ENCODE measurements around the gene ARHGAP10. TPM values are rescaled to one million over a fixed set of nuclear protein-coding genes. Genes with fewer than 3 reads are reported as not detected.

Gene ARHGAP10
- total and polyA plus RNA-seq, 10 of the 15 experiments (the other 5 are each of a cell fraction or from before 2014, with no cell fraction given), result 1.3 to 25.8 (median 17.2) TPM

- intact Hi-C loops (cut with micrococcal nuclease; ENCODE audit: unreplicated experiment) (loop anchor here (2.0 to 5.0 kb wide), 3 partner anchors 25 to 113 kb away; no protein-coding TSS in a partner anchor), in situ Hi-C loops (cut with MboI) (no loop called here)
- Histone ChIP-seq H4K20me1 (ENCODE audit: control insufficient read depth, insufficient read depth) (no peaks in the 10 kb centered on the region), H3K4me3 (peak overlapping the region; percentile 98), H3K9me3 (replicated peaks; ENCODE audit: control insufficient read depth, insufficient read depth, low read length) (no peaks in the 10 kb centered on the region), H3K79me2 (ENCODE audit: control insufficient read depth, insufficient read depth, low read length) (peaks cover 74% of the 10 kb centered on the region), H3K27ac (ENCODE audit: control insufficient read depth, insufficient read depth) (peak overlapping the region; percentile 91), H2AFZ (ENCODE audit: control insufficient read depth, low read depth, low read length) (no peak overlapping the region), H3K36me3 (ENCODE audit: control insufficient read depth in 2 of 2, insufficient read depth in 2 of 2, low read length in 1 of 2) (no peaks in the 10 kb centered on the region; a peak in 1 of 4 replicates), H3K27me3 (replicated peaks in 1 of 2; ENCODE audit: control insufficient read depth in 2 of 2, insufficient read depth in 2 of 2, low read length in 1 of 2) (no peaks in the 10 kb centered on the region), H3K9ac (ENCODE audit: control insufficient read depth, insufficient read depth, low read length) (peak overlapping the region; percentile 74), H3K4me2 (ENCODE audit: control insufficient read depth, insufficient read depth) (peak overlapping the region; percentile 79), H3K4me1 (ENCODE audit: control insufficient read depth, insufficient read depth, low read length) (peaks cover 12% of the 10 kb centered on the region)
- ChIA-PET CTCF (interaction anchor here (0.6 to 9.1 kb wide), 13 partner anchors 9 to 250 kb away, joined by 3 to 94 read pairs (median 4); partner anchors contain the start of gene TMEM184C), RAD21 (ENCODE audit: unreplicated experiment) (interaction anchor here (0.7 to 4.8 kb wide), 15 partner anchors 9 to 131 kb away, joined by 3 to 60 read pairs (median 5); no protein-coding TSS in a partner anchor), POLR2A (interaction anchor here (0.6 to 3.0 kb wide), 9 partner anchors 7 to 178 kb away, joined by 3 to 7 read pairs (median 5); partner anchors contain the start of gene TMEM184C), SMC1A (ENCODE audit: uncharacterized antibody, unreplicated experiment) (interaction anchor here (0.9 to 5.0 kb wide), 23 partner anchors 11 to 133 kb away, joined by 3 to 19 read pairs (median 5); no protein-coding TSS in a partner anchor)
- DNase-seq (ENCODE audit: low read depth, low spot score) (no peak), FAIRE-seq (peak; percentile 49), ATAC-seq (peak; percentile 3)
- no TSS peak for BruUV-seq (replicated peaks)
- no peak for TF ChIP-seq FOXM1 (IDR thresholded peaks at IDR 0.05; ENCODE audit: low read depth, low read length)
- 0 out of 2 replicates have a peak, but pooled peaks have one; percentile 10 for TF ChIP-seq MTA3 (IDR thresholded peaks at IDR 0.05; ENCODE audit: borderline replicate concordance, low read length)
- 0 out of 2 replicates have a peak, but pooled peaks have one; percentile 25 for TF ChIP-seq STAT1 (conservative IDR thresholded peaks at IDR 0.05)
- no peak for TF ChIP-seq SMC3 (IDR thresholded peaks at IDR 0.05; ENCODE audit: borderline replicate concordance, low read length)
- TF ChIP-seq RBBP5 (conservative IDR thresholded peaks at IDR 0.05), result no peak
- no peak for TF ChIP-seq MYC (IDR thresholded peaks at IDR 0.05; ENCODE audit: insufficient read depth, insufficient read length, insufficient replicate concordance, low read length, severe bottlenecking)
- no peak for TF ChIP-seq DPF2 (IDR thresholded peaks at IDR 0.05)
- 0 out of 2 replicates have a peak, but pooled peaks have one; percentile 30 for TF ChIP-seq IKZF1 (conservative IDR thresholded peaks at IDR 0.05)
- TF ChIP-seq CTCF (IDR thresholded peaks at IDR 0.05 in 2 of 3, conservative IDR thresholded peaks at IDR 0.05 in 1 of 3; ENCODE audit: control insufficient read depth in 2 of 3, extremely low read depth in 1 of 3, insufficient read depth in 1 of 3, low read depth in 3 of 3, low read length in 3 of 3), result peak in 2 of 3 experiments; percentile 12 to 18; a peak in 2 of 6 replicates
- peak; percentile 26; the same call in 1 of the 2 replicates for TF ChIP-seq NBN (IDR thresholded peaks at IDR 0.05)
- no peak for TF ChIP-seq BCLAF1 (IDR thresholded peaks at IDR 0.05)
- no peak for TF ChIP-seq EZH2 (IDR thresholded peaks at IDR 0.05; ENCODE audit: borderline replicate concordance, control insufficient read depth, low read depth, low read length)
- TF ChIP-seq SUPT20H (IDR thresholded peaks at IDR 0.05; ENCODE audit: borderline replicate concordance, control insufficient read depth, low read depth, low read length), result no peak
- WGBS (ENCODE audit: insufficient coverage, insufficient replicate concordance, low lambda C conversion rate, missing lambda C conversion rate), result 67% methylated on average over 5 of the region's 5 CpGs
Observed at GRCh38 chr4:147733716-147734344, 1.9 kb downstream of the ARHGAP10 start.

Measured in GM12878 (cell line).